SU-DHL-6 (cell line): Measurements from ENCODE around the gene PSMA3.

Experiments used
- EZH2phosphoT487 ChIP-seq: fragments of 200-600 bp; sonication (generic), shearing (Covaris generic); conservative IDR thresholded peaks from 2 replicates; pipeline ENCODE4 v1.6.1; 2018; ENCODE audit warnings: mild to moderate bottlenecking, antibody characterized with exemption, low read length, moderate library complexity, mixed read lengths
- TF ChIP-seq, protein P1 (sequence below): fragments of 200-600 bp; sonication (generic); IDR thresholded peaks from one replicate; pipeline ENCODE4 v1.5.1; 2017; ENCODE audit warnings: antibody characterized with exemption, mild to moderate bottlenecking, low read length, moderate library complexity; ENCODE audit not compliant: insufficient read depth, poor library complexity, severe bottlenecking

DNA sequence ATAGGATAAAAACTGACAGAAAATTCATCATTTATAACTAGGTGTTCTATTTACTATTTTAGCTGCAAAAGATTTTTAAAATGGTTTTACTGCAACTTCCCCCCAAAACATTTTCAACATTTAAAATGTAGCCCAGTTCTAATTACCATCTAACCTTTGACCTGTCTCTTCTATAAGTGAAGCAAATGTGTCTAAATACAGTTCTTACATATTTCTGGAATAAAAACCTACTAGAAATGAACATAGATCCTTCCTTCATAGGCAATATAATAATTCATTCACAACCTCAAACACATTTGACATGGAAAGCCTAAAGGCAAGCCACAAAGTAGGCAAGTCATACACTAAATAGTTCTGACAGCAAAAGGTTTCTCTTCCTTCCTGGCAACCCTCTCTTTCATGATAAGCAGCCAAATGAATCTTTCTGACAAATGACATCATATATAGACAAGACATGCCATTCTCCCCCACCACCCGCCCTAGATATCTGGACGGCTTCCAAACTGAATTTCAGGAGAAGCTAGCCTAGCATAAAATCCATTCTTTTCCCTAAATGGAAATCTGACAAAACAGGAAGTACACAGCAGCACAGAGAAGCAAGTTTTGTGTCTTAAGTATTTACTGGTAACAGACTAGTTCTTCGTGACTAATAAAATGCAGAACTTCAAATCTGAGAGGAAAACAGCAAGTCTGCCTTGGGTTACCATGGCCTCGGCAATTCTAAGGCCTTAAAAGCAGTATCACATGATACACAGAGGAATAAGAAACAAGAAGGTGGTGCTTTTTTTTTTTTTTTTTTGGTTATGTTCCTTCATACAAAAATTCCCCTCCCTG, 36.5 kb downstream of the PSMA3 start:
- TF ChIP-seq, protein P1, sequence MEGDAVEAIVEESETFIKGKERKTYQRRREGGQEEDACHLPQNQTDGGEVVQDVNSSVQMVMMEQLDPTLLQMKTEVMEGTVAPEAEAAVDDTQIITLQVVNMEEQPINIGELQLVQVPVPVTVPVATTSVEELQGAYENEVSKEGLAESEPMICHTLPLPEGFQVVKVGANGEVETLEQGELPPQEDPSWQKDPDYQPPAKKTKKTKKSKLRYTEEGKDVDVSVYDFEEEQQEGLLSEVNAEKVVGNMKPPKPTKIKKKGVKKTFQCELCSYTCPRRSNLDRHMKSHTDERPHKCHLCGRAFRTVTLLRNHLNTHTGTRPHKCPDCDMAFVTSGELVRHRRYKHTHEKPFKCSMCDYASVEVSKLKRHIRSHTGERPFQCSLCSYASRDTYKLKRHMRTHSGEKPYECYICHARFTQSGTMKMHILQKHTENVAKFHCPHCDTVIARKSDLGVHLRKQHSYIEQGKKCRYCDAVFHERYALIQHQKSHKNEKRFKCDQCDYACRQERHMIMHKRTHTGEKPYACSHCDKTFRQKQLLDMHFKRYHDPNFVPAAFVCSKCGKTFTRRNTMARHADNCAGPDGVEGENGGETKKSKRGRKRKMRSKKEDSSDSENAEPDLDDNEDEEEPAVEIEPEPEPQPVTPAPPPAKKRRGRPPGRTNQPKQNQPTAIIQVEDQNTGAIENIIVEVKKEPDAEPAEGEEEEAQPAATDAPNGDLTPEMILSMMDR: no peak
- no peak for TF ChIP-seq EZH2phosphoT487
